Activated CD8-positive, alpha-beta memory T cell treated with anti-CD3 and anti-CD28 coated beads, Interleukin-2, amount 50 U/mL, for 48 hours (primary cell): ENCODE measurements around the gene CDYL2.
"Not testable (repeated sequence)": the region's sequence is repeated elsewhere in the genome, so short reads cannot be mapped to it uniquely, and the experiment has no call there.

Experiments
- DNase-seq: peaks from one replicate; pipeline ENCODE4 v3.0.0-alpha.2; 2020

The CDYL2 gene

DNA sequence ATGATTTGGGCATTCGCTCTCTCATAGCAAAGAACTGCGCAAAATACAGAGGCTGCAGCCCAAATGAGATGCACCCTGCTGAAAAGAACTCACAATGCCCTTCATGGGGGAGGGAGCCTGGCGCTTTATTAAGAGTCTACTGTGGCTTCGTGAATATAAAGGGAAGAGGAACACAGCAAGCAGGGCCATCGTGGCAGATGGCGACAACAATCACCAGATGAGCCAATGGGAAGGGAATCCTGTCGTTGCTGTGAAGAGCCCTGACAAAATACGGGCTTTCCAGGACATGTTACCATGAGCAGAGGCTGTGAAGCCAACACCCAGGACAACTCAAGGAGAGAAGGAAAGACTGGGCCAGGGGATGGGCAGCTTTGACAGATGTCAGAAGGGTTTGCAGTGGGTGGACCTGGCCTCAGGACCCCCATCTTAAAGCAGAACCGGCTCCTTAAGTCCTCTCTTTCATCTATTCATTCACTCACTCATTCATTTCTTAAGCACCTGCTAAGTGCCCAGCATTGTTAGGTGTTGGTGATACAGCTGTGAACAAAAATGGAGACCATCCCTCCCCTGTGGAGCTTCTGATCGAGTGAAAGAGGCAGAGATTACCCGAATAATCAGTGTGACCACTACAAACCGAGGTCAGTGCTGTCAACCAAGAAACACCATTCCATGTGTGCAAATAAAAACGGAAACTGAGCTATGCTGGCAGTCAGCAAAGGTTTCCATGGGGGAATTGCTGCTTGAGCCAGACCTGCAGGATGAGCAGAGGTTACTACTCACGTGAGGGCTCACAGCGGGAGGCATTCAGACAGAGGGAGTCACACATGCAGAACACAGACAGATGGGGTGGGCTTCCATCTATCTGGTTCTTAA, 137.8 kb downstream of the CDYL2 start:
- no peak for DNase-seq

DNA sequence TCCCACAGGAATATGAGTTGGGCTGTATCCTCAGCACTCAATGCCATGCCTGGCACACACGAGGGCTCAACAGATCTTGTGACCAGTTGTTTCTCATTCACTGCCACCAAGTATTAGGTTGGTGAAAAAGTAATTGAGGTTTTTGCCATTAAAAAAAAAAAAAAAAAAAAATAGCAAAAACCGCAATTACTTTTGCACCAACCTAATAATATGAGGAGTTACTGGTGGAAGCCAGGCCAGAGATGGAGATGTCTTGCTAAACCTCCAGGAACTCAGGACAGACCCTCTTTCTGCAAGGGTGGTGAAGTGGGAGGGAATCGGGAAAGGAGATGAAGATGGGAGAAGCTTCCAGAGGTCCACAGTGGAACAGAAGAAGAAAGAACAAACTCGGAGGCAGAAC, 139.0 kb downstream of the CDYL2 start:
- DNase-seq, result no peak

DNA sequence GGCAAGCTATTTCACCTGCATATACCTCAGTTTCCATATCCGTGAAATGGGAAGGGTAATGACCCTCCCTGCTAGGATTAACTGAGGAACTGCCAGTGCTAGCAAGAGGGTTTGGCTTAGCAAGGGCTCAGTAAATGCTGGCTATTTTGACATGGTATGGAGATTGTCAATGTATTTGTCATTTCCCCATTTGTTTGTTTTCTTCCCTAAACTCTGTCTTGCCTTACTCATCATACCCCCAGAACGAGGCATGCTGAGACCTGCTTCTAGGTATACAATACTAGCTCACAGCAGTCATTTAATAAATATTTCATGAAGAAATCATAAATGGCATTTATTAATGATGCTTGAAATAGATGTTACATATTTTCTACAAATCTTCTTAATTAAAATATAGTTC, 139.6 kb downstream of the CDYL2 start:
- no peak for DNase-seq

DNA sequence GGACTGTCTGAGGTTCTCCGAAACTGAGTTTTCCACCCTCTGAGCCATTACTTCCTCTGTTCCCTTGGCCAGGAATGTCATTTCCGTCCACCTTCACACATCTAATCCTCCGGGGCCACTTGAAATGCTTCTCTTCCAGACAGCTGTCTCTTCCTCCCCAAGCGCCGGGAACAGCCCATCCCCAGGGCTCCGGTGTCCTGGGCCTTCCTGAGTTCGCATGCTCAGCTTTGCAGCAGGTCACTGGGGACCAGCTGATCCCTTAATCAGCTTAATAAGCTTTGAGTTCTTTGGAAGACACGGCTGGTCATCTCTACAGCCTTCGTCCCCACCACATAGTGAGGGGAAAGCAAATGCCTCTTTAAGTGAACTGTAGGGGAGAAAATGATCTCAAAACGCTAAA, 140.2 kb downstream of the CDYL2 start:
- no peak for DNase-seq

DNA sequence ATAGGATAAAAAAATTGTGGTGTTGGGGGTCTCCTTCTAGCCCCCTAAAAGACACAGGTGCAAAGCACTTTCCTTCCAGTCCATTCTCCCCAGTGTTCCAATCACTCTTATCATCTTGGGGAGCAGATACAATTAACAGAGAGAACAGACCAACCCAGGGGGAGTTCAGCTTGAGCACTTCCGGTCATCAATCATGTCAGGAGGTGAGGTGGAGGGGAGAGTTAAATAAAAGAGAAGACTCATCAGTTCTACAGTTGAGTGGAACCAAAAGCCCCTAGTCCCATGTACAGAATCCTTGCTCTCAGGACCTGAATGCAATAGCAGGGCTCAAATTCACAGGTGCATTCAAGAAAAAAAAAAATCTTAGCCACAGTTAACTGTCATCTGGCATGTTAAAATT, 141.3 kb downstream of the CDYL2 start:
- no peak for DNase-seq

DNA sequence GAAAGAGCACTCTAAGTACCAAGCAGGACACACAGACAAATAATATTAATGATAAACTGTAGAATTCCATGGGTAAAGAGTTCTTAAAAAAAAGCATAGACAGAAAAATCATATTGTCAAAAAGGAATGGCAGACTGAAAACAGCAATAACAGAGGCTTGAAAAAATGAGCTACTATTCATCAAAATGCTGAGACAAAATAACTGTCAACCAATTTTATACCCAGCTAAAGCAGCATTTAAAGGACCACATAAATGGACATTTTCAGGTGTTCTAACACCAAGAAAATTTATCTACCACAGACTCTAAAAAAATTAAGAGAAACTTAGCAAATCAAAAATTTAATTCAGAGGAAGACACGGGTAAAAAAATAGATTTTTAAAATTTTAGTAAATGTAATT, 144.5 kb downstream of the CDYL2 start:
- no peak for DNase-seq

DNA sequence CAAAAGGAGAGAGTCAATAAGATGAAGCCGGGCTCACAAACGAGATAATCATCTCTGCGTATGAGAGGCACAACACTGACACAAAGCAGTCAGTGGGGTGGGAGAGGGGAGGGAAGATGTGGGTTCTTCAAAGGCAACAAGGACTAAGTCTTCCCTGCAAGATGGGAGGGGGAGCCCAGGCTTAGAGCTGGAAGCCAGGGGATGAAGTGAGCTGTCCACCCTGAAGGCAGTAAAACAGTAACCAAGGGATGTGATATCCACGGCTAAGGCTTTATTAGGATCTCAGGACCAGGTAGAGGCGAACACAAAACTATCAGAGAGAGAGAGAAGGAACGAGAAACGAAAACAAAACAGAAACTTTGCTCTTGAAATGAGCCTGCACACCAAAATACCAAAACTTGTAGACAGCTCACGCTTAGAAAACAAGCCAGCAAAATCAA, 147.7 kb downstream of the CDYL2 start:
- DNase-seq, result no peak

DNA sequence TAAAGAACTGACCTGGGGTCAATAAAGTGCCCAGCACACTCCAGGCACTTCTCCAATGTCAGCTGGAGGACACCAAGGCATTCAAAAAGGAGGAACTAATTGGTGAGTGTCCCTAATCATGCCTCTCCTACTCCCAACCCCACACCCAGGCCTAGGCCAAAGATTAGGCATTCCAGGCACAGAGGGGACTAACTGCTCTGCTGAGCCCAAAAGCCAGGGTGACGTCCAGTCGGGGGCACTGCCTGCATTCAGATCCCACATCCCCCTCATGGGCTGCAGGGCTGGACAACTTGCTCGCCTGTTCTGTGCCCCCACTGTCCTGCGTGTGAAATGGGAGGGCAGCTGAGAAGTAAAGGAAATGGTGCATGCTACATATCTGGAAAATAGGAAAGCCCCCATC, 148.2 kb downstream of the CDYL2 start:
- no peak for DNase-seq

DNA sequence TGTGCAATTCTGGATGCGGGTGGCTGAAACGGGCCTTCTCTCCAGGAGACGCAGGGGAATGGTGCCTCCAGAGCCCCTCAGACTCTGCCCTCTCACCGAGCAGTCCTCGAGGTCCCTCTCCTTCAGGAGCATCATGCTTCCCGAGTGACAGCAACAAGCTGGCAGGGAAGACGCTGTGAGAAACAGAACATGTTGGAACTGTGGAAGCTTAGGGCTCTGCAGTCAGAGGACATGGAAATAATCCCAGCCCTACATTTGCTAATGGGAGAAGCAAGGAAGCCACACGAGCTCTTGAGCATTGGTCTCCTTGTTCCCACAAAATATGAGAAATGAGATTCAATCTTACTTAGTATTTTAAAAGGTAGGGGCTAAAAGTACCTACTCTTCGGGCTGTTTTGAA, 148.6 kb downstream of the CDYL2 start:
- no peak for DNase-seq

DNA sequence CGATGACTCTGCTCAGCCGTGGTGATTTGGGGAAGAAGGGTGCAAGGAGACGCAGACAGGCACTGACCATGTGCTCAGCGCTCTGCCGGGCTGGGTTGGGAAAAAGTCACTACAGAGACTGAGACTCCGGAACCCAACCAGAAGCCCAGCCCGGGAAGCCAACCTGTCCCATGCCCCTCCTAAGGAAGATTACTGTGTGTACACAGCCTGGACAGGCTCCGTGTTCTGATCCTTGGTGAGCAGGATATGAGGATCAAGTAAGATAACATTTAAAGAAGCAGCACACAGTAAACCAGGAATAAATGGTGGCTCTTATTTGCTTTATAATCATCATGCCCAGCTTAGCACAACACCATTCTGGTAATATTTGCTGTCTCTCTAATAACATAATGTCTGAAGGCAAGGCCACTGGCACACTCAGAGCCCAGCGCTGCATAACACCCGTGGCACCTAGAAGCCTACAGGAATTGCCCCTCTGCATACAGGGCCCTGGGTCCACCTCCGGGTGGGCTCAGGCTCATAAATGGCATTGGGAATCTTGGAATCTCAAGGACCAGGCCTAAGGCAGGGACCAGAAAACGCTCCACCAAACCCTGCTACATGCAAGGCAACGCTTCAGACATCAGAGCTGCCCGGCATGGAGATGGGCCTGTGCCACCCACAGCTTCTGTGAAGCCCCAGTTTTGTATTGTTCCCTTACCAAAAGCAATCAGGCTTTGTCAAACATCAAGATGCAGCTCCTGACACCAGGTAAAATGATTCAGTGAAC, 150.1 kb downstream of the CDYL2 start:
- DNase-seq, result no peak

DNA sequence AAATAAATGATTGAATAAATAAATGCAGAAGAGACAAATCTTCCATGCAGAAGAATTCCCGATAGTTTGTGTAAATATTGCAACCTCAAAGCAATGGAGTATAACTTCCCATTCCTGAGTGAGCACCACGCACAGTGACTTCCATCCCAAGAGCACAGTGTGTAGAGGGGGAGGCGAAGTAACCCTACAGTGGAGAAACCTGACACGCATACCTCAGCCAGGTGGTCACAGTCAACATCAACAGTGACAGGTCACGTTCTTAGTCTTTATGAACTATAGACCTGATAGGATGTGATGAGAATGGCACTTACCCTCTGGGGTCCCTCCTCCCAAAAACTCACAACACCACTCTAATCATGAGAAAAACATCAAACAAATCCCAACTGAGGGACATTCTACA, 152.0 kb downstream of the CDYL2 start:
- no peak for DNase-seq

DNA sequence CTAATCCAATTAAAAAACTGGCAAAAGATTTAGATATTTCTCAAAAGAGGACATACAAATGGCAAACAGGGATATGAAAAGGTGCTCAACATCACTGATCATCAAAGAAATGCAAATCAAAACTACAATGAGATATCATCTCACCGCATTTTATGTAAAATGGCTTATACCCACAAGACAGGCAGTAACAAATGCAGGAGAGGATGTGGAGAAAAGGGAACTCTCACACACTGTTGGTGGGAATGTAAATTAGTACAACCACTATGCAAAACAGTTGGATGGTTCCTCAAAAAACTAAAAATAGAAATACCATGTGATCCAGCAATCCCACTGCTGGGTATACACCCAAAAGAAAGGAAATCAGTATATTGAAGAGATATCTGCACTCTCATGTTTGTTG, 154.1 kb downstream of the CDYL2 start:
- not testable (repeated sequence) for DNase-seq

DNA sequence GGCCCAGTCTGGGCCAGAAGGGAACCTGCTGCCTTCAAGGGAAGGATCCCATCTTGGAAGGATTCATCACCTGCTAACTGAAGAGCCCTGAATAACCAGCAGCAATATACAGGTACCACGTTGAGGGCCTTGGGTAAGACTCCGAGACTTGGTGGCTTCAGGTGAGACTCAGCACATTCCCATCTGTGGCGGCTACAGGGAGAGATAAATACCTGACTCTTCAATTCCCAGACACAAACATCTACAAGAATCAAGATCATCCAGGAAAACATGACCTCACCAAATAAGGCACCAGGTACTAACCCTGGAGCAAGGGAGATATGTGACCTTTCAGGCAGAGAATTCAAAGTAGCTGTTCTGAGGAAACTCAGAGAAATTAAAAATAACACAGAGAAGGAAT, 164.1 kb downstream of the CDYL2 start:
- no peak for DNase-seq

DNA sequence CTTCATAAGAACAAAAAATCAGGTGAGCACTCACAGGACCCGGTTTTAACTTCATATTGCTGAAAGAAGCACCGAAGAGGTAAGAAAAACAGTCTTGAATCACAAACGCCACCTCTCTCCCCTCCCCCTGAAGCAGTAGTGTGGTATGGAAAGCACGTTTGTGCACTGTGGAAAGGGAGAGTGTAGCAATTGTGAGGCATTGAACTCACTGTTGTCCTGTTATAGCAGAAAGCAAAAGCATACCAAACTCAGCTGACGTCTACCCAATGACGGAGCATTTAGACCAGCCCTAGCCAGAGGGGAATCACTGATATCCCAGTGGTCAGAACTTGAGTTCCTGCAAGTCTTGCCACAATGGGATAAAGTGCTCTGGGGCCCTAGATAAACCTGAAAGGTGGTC, 164.8 kb downstream of the CDYL2 start:
- no peak for DNase-seq

DNA sequence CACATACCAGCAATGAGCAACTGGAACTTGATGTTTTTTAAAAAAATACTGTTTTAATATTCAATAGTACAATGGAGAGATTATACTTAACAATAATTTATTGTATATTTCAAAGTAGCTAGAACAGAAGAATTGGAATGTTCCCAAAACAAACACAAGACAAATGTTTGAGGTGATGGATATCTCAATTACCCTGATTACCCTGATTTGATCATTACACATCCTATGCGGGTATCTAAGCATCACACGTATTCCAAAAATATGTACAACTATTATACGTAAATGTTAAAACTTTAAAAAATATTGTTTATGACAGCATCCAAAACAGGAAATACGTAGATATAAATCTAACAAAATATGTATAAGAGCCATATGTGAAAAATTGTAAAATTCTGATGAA, 166.8 kb downstream of the CDYL2 start:
- no peak for DNase-seq

DNA sequence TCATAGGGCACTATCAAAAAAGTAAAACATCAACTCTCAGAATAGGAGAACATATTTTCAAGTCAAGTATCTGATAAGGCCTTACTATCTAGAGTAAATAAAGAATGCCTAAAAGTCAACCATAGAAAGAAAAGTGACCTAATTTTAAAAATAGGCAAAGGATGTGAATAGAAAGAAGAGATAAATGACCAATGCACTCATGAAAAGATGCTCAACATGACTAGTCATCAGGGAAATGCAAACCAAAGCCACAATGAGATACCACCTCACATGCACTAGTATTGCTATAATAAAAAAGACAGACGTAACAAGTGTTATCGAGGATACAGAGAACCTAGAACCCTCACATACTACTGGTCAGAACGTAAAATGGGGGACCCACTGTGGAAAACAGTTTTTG, 172.8 kb downstream of the CDYL2 start:
- no peak for DNase-seq

DNA sequence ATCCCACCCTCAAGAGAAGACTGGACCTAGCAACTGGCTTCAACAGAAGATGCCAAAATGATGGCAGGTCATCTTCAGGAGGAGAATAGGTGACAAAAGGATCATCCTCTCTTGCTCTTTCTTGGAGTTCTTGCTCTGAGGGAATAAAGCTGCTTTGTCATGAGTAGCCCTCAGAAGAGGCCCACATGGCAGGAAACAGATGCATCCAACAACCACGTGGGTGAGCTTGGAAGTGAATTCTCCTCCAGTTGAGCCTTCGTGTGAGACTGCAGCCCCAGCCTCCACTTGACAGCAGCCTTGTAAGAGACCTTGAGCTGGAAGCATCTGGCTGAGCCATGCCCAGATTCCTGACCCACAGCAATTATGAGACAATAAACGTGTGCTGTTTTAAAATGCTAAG, 176.1 kb downstream of the CDYL2 start:
- DNase-seq, result no peak

DNA sequence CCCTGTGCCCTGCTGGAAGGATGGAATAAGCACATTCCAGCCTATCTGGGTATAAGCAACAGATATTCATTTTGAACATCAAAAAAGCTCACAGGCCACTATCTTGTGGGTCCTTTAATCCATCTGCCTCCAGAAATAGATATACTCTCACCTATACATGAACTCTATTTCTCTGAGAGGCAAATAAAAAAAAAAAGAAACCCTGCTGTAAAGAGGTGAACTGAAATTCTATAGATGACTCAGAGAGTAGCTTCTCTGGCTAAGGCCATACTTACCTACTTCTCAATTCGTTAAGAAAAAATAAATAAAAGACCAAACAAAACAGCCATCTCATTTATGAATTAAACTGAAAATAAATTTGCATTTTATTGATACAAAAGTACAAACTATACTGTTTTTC, 177.3 kb downstream of the CDYL2 start:
- DNase-seq, result no peak

DNA sequence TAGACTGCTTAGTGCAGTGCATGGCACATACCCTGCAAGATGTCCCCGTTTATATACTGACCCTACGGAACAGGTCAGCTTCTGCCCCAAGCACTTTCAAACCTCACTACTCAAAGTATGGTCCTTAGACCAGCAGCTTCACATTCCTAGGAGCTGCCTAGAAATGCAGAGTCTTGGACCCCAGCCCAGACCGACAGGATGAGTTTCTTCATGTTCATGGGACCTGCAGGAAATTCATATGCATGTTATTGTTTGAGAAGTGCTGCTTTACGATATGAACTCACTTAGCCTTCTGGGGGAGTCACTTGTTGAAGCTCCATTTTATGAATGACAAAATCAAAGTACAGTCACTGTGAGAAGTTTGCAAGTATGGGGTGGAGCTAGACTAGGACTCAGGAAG, 181.0 kb downstream of the CDYL2 start:
- no peak for DNase-seq

DNA sequence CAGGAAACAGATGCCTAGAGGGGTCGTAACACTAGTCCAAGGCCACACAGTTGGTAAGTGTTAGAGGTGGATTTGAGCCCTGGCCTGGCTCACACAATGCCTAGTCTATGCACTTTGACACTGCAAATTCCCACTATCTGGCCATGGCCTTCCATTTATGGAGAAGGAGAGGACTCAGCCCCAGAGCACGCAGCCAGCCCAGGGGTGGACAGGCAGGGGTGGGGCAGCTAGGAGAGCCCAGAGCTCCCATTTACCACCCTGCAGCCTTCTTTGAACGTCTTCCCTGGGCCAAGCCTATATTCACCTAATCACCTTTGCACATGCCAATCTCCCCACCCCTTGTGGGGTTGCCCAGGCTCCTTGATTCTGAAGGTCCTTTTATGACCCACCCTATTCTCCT, 182.4 kb downstream of the CDYL2 start:
- DNase-seq, result no peak

DNA sequence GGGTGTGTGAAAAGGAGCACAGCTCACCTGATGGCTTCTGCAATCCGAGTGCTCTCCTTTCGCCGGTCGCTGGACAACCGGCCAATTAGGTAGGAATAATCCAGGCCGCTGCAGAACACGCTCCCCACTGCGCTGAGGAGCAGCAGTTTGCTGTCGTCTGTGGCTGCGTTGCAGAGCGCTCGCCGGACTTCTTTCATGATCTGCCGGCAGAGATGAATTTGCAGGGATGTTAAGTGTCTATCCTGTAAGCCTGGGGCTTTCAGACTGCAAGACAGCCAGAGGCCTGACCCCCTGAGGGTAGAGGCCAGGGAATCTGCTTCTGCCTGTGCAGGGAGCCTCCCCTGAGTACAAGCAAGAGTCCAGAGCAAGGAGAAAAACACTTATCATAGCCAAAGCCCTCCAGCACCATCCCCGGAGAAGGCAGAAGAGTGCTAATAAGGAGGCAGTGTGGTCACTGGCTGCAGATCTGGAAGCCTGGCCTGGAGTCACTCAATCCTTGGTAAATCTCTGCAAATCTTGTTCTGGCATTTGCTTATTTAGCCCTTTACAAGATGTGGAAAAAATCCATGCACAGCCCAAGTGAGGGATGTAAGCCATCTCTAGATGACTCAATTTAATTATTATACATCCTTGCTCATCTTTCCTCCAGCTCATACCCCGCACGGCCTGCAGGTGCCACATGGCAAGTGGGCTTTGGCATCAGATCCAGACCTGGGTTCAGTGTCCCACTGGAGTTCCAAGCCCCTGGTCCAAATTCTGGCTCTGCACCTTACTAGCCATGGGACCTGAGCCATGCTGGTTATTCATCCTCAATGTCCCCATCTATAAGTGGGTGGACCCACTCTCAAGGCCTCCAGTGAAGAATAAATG, 183.4 kb downstream of the CDYL2 start:
- no peak for DNase-seq

DNA sequence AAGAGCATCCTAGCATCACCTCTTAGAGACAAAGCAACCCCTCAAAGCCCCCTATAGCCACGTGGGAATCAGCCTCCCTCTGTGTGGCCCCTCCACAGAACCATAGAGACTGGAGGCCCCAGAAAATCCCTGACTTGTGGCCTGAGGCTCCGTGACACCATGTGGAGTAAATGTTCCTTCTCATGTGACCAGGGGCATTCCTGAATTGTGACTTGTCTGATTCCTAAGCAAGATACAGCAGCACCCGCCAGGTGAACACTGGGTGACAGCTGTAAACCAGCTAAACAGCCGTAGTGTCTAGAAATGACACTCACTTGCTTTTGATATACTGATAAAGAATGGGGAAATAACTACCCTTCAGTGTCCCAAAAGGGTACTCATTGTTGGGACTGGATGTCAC, 184.6 kb downstream of the CDYL2 start:
- DNase-seq, result no peak

DNA sequence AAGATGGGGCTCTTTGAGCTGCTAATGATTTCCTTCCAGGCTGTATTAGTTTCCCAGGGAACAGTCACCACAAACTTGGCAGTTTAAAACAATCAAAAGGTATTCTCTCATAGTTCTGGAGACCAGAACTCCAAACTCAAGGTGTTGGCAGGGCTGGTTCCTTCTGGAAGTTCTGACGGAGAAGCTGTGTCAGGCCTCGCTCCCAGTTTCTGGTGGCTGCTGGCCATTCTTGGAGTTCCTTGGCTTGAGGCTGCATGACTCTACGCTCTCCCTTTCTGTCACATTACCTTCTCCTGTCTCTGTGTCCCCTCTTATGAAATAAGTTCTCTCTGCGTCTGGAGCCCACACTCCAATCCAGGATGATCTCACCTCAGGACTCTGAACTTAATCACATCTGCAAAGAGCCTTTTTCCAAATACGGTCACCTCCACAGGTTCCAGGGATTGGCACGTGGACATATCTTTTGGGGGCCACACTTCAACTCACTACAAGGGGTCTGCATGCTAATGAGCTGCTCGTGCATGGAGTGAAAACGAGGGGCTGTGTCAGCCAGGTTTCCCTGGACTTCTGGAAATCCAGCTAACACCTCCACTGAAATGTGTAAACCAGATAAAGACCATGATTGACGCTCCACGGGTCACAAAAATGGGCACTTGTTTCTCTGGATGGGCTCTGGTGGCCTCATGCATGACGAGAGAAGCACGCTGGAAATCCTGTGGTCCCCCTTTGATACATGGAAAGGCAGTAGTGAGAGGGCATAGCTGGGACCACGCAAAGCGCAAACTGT, 185.3 kb downstream of the CDYL2 start:
- no peak for DNase-seq
